ENCODE measurements around the gene PHEX. TPM values are rescaled to one million over a fixed set of nuclear protein-coding genes. Genes with fewer than 3 reads are reported as not detected.

Gene PHEX
- total and polyA plus RNA-seq, 5 experiments from 2014 or later: 0.18 to 0.19 TPM; not detected in 3

DNA sequence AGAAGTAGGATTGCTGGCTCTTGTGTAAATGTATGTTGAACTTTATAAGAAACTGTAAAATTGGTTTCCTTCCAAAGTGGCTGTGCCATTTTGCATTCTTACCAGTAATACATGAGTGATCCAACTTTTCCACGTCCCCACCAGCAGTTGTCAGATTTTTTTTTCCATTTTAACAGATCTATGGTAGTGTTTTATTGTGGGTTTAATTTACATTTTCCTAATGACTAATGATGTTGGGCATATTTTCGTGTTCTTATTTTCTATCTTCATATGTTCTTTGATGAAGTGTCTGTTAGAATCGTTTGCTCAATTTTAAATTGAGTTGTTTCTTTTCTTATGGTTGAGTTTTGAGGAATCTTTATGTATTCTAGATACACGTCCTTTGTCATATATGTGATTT, 56.2 kb downstream of the PHEX start:
- DNase-seq: no peak
- Mint-ChIP-seq H3K27ac (no peak overlapping the region), H3K4me3 (no peak overlapping the region), H3K4me1 (no peaks in the 10 kb centered on the region), H3K9me3 (no peaks in the 10 kb centered on the region), H3K36me3 (no peaks in the 10 kb centered on the region), H3K27me3 (no peaks in the 10 kb centered on the region)
- no peak for ATAC-seq
- POLR2A ChIA-PET: no interaction called here

- ATAC-seq: no peak
- Mint-ChIP-seq H3K4me3 (no peak overlapping the region), H3K27ac (no peak overlapping the region), H3K4me1 (no peaks in the 10 kb centered on the region), H3K36me3 (no peaks in the 10 kb centered on the region), H3K9me3 (no peaks in the 10 kb centered on the region), H3K27me3 (no peaks in the 10 kb centered on the region)
- POLR2A ChIA-PET: no interaction called here
- DNase-seq: no peak
Observed at GRCh38 chrX:22090181-22090580, 58.1 kb downstream of the PHEX start.

DNA sequence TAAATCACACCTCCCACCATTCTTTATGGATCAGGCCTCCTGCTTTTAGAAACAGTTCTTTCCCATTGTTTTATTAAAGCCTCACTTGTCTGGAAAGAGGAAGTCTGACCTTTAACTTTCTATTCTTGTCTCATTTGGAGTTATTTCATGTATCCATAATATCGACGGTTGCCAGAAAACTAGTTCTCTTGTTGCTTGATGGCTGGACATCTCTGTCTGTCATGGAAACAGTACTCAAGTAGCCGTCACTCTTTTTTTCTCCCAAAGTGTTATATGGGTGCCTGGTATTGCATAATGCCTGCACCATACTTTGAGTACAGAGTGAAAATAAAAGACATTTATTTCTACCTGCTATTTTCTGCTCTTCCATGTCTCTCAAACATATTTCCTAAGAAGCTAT, 61.4 kb downstream of the PHEX start:
- H3K9me3 Mint-ChIP-seq: no peaks in the 10 kb centered on the region
- POLR2A ChIA-PET: no interaction called here
- H3K27me3 Mint-ChIP-seq: no peaks in the 10 kb centered on the region
- peaks cover 0 to 3% (median 0%) of the 10 kb centered on the region in 4 donors for H3K4me1 Mint-ChIP-seq
- no peak overlapping the region for H3K4me3 Mint-ChIP-seq
- DNase-seq (no peak), ATAC-seq (no peak)
- H3K27ac Mint-ChIP-seq: no peak overlapping the region
- no peaks in the 10 kb centered on the region for H3K36me3 Mint-ChIP-seq

GRCh38 chrX:22095286-22095685, 63.2 kb downstream of the PHEX start:
- Mint-ChIP-seq H3K27me3 (no peaks in the 10 kb centered on the region), H3K4me1 (peaks cover 0 to 3% (median 0%) of the 10 kb centered on the region in 4 donors), H3K36me3 (no peaks in the 10 kb centered on the region), H3K27ac (no peak overlapping the region), H3K4me3 (no peak overlapping the region), H3K9me3 (no peaks in the 10 kb centered on the region)
- ATAC-seq: no peak
- no peak for DNase-seq
- POLR2A ChIA-PET: no interaction called here

- ATAC-seq (no peak), DNase-seq (no peak)
- H3K27me3 Mint-ChIP-seq: no peaks in the 10 kb centered on the region
- H3K9me3 Mint-ChIP-seq: no peaks in the 10 kb centered on the region
- H3K27ac Mint-ChIP-seq: peak overlapping the region in 1 of 10 donors; percentile 1
- no peaks in the 10 kb centered on the region for H3K36me3 Mint-ChIP-seq
- no peak overlapping the region for H3K4me3 Mint-ChIP-seq
- peaks cover 0 to 3% (median 0%) of the 10 kb centered on the region in 4 donors for H3K4me1 Mint-ChIP-seq
- POLR2A ChIA-PET: no interaction called here
Observed at GRCh38 chrX:22095856-22096255, 63.7 kb downstream of the PHEX start.

DNA sequence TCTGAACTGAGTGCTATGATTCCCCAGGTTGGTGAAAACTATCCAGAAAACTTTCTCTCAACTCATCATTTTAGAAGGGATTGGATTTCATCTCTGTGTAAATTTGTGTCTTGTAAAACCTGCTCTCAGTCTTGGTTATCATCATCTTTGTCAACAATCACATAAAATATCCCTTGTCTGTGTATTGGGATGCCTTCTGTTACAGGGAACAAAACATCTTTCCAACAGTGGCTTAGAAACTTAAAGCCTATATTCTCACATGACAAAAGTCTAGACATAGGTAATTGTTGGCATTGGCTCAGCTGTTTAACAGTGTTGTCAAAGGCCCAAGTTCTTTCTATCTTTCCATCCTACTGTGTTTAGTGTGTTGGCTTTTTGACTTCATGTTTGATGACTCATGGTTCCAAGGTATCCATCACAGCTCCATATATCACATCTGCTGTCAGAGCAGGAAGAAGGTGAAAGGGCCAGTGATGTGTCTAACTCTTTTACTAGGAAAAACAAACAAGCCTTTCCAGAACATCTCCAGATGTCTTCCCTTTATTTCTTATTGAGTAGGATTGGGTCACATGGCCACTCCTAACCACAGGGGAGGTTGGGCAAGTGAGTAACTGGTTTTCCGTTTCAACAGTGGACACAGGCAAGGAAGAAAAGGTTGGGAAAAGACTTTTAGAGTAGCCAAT, 65.0 kb downstream of the PHEX start:
- no peaks in the 10 kb centered on the region for H3K27me3 Mint-ChIP-seq
- no peak overlapping the region for H3K4me3 Mint-ChIP-seq
- no peak for DNase-seq
- H3K4me1 Mint-ChIP-seq: peaks cover 0 to 3% (median 0%) of the 10 kb centered on the region in 4 donors
- ATAC-seq: no peak
- no peaks in the 10 kb centered on the region for H3K36me3 Mint-ChIP-seq
- no peak overlapping the region for H3K27ac Mint-ChIP-seq
- no peaks in the 10 kb centered on the region for H3K9me3 Mint-ChIP-seq
- POLR2A ChIA-PET: no interaction called here

DNA sequence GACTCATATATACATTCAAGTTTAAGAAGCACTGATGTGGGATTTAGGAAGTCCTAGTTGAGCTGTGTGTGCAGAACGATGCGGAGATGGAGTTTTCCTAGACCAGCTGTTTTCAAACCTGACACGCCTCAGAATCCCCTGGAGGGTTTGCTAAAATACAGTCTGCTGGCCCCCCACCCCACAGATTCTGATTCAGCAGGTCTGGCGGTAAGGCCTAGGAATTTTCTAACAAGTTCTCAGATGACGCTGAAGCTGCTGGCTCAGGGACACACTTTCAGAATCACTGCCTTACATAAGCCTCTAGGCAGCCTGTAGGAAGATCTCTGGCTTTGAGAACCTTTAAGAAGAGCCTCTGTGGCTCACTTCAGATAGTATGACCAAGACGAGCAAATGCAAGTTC, 73.1 kb downstream of the PHEX start:
- no peaks in the 10 kb centered on the region for H3K9me3 Mint-ChIP-seq
- DNase-seq (no peak), ATAC-seq (no peak)
- no peaks in the 10 kb centered on the region for H3K27me3 Mint-ChIP-seq
- no peaks in the 10 kb centered on the region for H3K36me3 Mint-ChIP-seq
- no peak overlapping the region for H3K4me3 Mint-ChIP-seq
- no peak overlapping the region for H3K27ac Mint-ChIP-seq
- POLR2A ChIA-PET: no interaction called here
- H3K4me1 Mint-ChIP-seq: no peaks in the 10 kb centered on the region

DNA sequence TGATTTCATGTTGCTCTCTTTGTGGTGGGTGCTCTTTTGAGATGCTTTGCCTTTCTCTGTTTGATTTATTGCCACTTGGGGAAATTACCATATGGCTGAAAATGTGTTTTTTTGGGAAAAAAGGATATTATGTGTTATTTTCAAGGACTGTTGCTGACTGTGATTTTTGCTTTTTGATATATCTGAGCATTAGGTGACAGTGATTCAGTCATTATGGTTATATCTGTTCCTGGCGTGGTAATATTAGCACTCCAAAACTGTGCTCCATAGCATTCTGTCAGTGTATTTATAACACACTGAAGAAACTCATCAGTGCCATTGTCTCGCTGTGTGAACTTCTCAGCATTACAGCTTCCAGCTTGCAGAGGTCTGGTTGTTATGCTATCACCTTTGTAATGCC, 73.8 kb downstream of the PHEX start:
- no peak for ATAC-seq
- Mint-ChIP-seq H3K36me3 (no peaks in the 10 kb centered on the region), H3K27ac (no peak overlapping the region), H3K4me1 (no peaks in the 10 kb centered on the region), H3K4me3 (no peak overlapping the region), H3K9me3 (no peaks in the 10 kb centered on the region), H3K27me3 (no peaks in the 10 kb centered on the region)
- DNase-seq: no peak
- POLR2A ChIA-PET: no interaction called here

GRCh38 chrX:22109442-22109841, 77.3 kb downstream of the PHEX start:
- Mint-ChIP-seq H3K9me3 (peaks cover 0 to 2% (median 0%) of the 10 kb centered on the region in 9 donors), H3K27me3 (no peaks in the 10 kb centered on the region), H3K4me3 (no peak overlapping the region), H3K27ac (no peak overlapping the region), H3K4me1 (no peaks in the 10 kb centered on the region), H3K36me3 (no peaks in the 10 kb centered on the region)
- no peak for ATAC-seq
- DNase-seq: no peak
- POLR2A ChIA-PET: interaction anchor here (0.6 kb wide), 1 partner anchor 1472 kb away, joined by 3 read pairs; no protein-coding TSS in a partner anchor

GRCh38 chrX:22110729-22111494, 78.8 kb downstream of the PHEX start:
- Mint-ChIP-seq H3K4me1 (no peaks in the 10 kb centered on the region), H3K9me3 (peaks cover 0 to 2% (median 0%) of the 10 kb centered on the region in 9 donors), H3K4me3 (no peak overlapping the region), H3K27me3 (no peaks in the 10 kb centered on the region), H3K27ac (no peak overlapping the region), H3K36me3 (no peaks in the 10 kb centered on the region)
- ATAC-seq (no peak), DNase-seq (no peak)
- POLR2A ChIA-PET: no interaction called here

GRCh38 chrX:22116605-22117546, 84.8 kb downstream of the PHEX start:
- no peaks in the 10 kb centered on the region for H3K4me1 Mint-ChIP-seq
- H3K9me3 Mint-ChIP-seq: peaks cover 0 to 2% (median 0%) of the 10 kb centered on the region in 9 donors
- POLR2A ChIA-PET: no interaction called here
- H3K27ac Mint-ChIP-seq: no peak overlapping the region
- H3K4me3 Mint-ChIP-seq: no peak overlapping the region
- DNase-seq (no peak), ATAC-seq (no peak)
- H3K36me3 Mint-ChIP-seq: no peaks in the 10 kb centered on the region
- H3K27me3 Mint-ChIP-seq: no peaks in the 10 kb centered on the region

- Mint-ChIP-seq H3K27me3 (no peaks in the 10 kb centered on the region), H3K36me3 (no peaks in the 10 kb centered on the region), H3K27ac (no peak overlapping the region), H3K9me3 (peaks cover 0 to 2% (median 0%) of the 10 kb centered on the region in 9 donors), H3K4me1 (no peaks in the 10 kb centered on the region), H3K4me3 (no peak overlapping the region)
- ATAC-seq (no peak), DNase-seq (no peak)
- POLR2A ChIA-PET: no interaction called here
Observed at GRCh38 chrX:22117633-22118032, 85.5 kb downstream of the PHEX start.
